Peyer's patch (tissue), 4 donors: ENCODE results near the gene NHLRC1. TPM values are rescaled to one million over a fixed set of nuclear protein-coding genes. Genes with fewer than 3 reads are reported as not detected.

Source experiments
- DNase-seq, 3 donors: peaks; one replicate each; pipeline ENCODE4 v3.0.0-alpha.2; 2017 to 2019
- H3K27ac ChIP-seq, 4 donors: fragments of 200-600 bp; sonication (generic); one replicate each; pipeline ENCODE4 v1.5.1; 2016 to 2019
- H3K27me3 ChIP-seq, 2 donors: fragments of 200-600 bp; sonication (generic); one replicate each; pipeline ENCODE4 v1.5.1; 2019
- H3K36me3 ChIP-seq, 3 donors: fragments of 200-600 bp; sonication (generic); one replicate each; pipeline ENCODE4 v1.5.1; 2016 to 2019
- H3K4me1 ChIP-seq, 4 donors: fragments of 200-600 bp; sonication (generic); one replicate each; pipeline ENCODE4 v1.5.1; 2016 to 2019
- H3K4me3 ChIP-seq, 4 donors: fragments of 200-600 bp; sonication (generic); 1 replicate in 3 of 4; 2 replicates in 1 of 4; pipeline ENCODE4 v1.5.1; 2016 to 2019; ENCODE audit warnings: mild to moderate bottlenecking in 1 of 4
- H3K9me3 ChIP-seq, 4 donors: fragments of 200-600 bp; sonication (generic); one replicate each; pipeline ENCODE4 v1.5.1; 2016 to 2019; ENCODE audit warnings: mild to moderate bottlenecking in 1 of 4
- CTCF ChIP-seq, 6 experiments: fragments of 450-650 bp in 4 of 6; fragments of 200-600 bp in 2 of 6; sonication (generic) in 1 of 6; IDR thresholded peaks; one replicate each; pipeline ENCODE4 v1.5.1; 2017 to 2019; ENCODE audit warnings: antibody characterized with exemption in 6 of 6, mild to moderate bottlenecking in 3 of 6, moderate library complexity in 1 of 6
- POLR2A ChIP-seq, 2 donors: fragments of 450-650 bp; IDR thresholded peaks; one replicate each; pipeline ENCODE4 v1.5.1; 2017; ENCODE audit warnings: antibody characterized with exemption in 2 of 2, mild to moderate bottlenecking in 2 of 2, moderate library complexity in 2 of 2
- total RNA-seq, 4 donors: library from RNA; depleted of rRNA; stranded (reverse); fragments of >200 nt; gene quantifications; one replicate each; pipeline ENCODE4 v1.1.0, GENCODE V29; 2016

The NHLRC1 gene
- total RNA-seq, 4 donors from 2014 or later = 1.7 to 4.9 (median 3.3) TPM

DNA sequence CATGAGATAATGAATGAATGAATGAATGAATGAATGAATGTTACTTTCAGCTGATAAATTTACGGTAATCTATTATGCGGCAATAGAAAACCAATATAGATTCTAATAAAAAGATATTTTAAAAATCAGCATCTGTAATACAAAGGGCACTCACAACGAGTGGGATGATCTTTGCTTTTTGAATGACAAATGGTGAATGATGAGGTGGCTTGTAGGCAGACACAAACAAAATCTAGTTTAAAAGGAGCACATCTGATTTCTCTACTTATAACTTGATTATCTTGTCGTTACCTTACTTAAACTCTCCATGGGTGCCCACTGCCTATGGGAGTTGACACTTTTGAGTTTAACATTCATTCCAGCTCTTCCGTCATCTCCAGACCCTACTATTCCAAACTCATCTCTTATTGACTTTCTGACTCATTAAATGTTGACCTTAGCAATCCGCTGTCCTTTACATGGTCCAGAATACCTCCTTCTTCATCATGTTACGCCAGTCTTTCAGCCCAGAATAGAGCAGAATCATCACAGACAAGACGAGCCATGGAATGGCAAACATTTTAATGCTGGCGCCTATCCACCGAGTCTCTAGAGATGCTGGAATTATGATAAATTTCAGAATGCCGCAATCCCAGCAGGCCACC lies 41.3 kb downstream of the NHLRC1 start:
- Histone ChIP-seq H3K27me3 (no peaks in the 10 kb centered on the region), H3K4me1 (no peaks in the 10 kb centered on the region), H3K9me3 (no peaks in the 10 kb centered on the region), H3K27ac (no peak overlapping the region), H3K36me3 (no peaks in the 10 kb centered on the region), H3K4me3 (no peak overlapping the region)
- DNase-seq = no peak
- TF ChIP-seq POLR2A (IDR thresholded peaks at IDR 0.05) = no peak
- no peak for TF ChIP-seq CTCF (IDR thresholded peaks at IDR 0.05)

DNA sequence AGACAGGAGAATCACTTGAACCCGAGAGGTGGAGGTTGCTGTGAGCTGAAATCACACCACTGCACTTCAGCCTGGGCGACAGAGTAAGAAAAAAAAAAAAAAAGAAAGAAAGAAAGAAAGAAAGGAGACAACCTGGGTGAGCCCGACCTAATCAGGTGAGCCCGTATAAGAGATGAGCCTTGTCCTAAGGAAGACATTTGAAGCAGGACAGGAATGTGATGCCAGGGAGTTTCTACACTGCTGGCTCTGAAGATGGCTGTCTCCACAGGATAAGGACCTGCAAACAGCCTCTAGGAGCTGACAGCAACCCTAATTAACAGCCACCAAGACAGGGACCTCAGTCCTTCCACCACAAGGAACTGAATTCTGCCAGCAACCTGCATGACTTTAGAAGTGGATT lies 41.9 kb downstream of the NHLRC1 start:
- TF ChIP-seq CTCF (IDR thresholded peaks at IDR 0.05) (no peak), POLR2A (IDR thresholded peaks at IDR 0.05) (no peak)
- no peak for DNase-seq
- Histone ChIP-seq H3K4me3 (no peak overlapping the region), H3K4me1 (no peaks in the 10 kb centered on the region), H3K27ac (no peak overlapping the region), H3K9me3 (no peaks in the 10 kb centered on the region), H3K27me3 (no peaks in the 10 kb centered on the region), H3K36me3 (no peaks in the 10 kb centered on the region)

GRCh38 chr6:18078866-18079265 lies 43.6 kb downstream of the NHLRC1 start:
- TF ChIP-seq CTCF (IDR thresholded peaks at IDR 0.05) = no peak
- TF ChIP-seq POLR2A (IDR thresholded peaks at IDR 0.05) = no peak
- Histone ChIP-seq H3K27ac (no peak overlapping the region), H3K9me3 (no peaks in the 10 kb centered on the region), H3K27me3 (no peaks in the 10 kb centered on the region), H3K36me3 (no peaks in the 10 kb centered on the region), H3K4me1 (no peaks in the 10 kb centered on the region), H3K4me3 (no peak overlapping the region)
- no peak for DNase-seq

- no peaks in the 10 kb centered on the region for H3K27me3 ChIP-seq
- no peaks in the 10 kb centered on the region for H3K36me3 ChIP-seq
- no peak for DNase-seq
- H3K9me3 ChIP-seq = no peaks in the 10 kb centered on the region
- no peak overlapping the region for H3K4me3 ChIP-seq
- H3K4me1 ChIP-seq = no peaks in the 10 kb centered on the region
- TF ChIP-seq POLR2A (IDR thresholded peaks at IDR 0.05) = no peak
- TF ChIP-seq CTCF (IDR thresholded peaks at IDR 0.05) = no peak
- H3K27ac ChIP-seq = no peak overlapping the region
Measured at GRCh38 chr6:18076231-18076630, 46.2 kb downstream of the NHLRC1 start.

GRCh38 chr6:18072841-18073240 lies 49.6 kb downstream of the NHLRC1 start:
- DNase-seq = no peak
- no peaks in the 10 kb centered on the region for H3K4me1 ChIP-seq
- no peak overlapping the region for H3K27ac ChIP-seq
- H3K36me3 ChIP-seq = no peaks in the 10 kb centered on the region
- H3K4me3 ChIP-seq = no peak overlapping the region
- TF ChIP-seq POLR2A (IDR thresholded peaks at IDR 0.05) (no peak), CTCF (IDR thresholded peaks at IDR 0.05) (no peak)
- H3K9me3 ChIP-seq = no peaks in the 10 kb centered on the region
- no peaks in the 10 kb centered on the region for H3K27me3 ChIP-seq

- no peaks in the 10 kb centered on the region for H3K4me1 ChIP-seq
- TF ChIP-seq CTCF (IDR thresholded peaks at IDR 0.05) (no peak), POLR2A (IDR thresholded peaks at IDR 0.05) (no peak)
- H3K4me3 ChIP-seq = no peak overlapping the region
- H3K36me3 ChIP-seq = no peaks in the 10 kb centered on the region
- no peak for DNase-seq
- H3K9me3 ChIP-seq = no peaks in the 10 kb centered on the region
- H3K27me3 ChIP-seq = no peaks in the 10 kb centered on the region
- no peak overlapping the region for H3K27ac ChIP-seq
Measured at GRCh38 chr6:18070486-18070885, 52.0 kb downstream of the NHLRC1 start.
